HEK293 (cell line): Measurements from ENCODE around the gene ATE1.

Source experiments
- CTCF ChIA-PET: fragments of 350-600 bp; formaldehyde crosslinking; extraction: SDS; loops from one replicate; lab custom pipeline; 2021; ENCODE audit warnings: antibody characterized with exemption; lab: Yijun Ruan, JAX
- POLR2A ChIA-PET: fragments of 300-600 bp; formaldehyde crosslinking; extraction: SDS; loops from one replicate; lab custom pipeline; 2020; ENCODE audit warnings: antibody characterized with exemption, inconsistent platforms; lab: Yijun Ruan, JAX
- H3K27ac ChIP-seq: fragments of 200-500 bp; sonication (Bioruptor generic); 2 replicates; pipeline ENCODE4 v1.5.1; 2014; ENCODE audit warnings: low read depth, low read length, control low read depth, inconsistent platforms; ENCODE audit errors: extremely low read depth
- H3K36me3 ChIP-seq, 2 experiments: fragments of 200-500 bp in 1 of 2; sonication (Bioruptor generic) in 1 of 2; 1 replicate in 1 of 2; 2 replicates in 1 of 2; pipeline ENCODE4 v1.5.1; 2014 to 2017; ENCODE audit warnings: inconsistent platforms in 2 of 2, low read length in 2 of 2; ENCODE audit not compliant: control insufficient read depth in 2 of 2, insufficient read depth in 1 of 2
- H3K4me1 ChIP-seq: fragments of 200-500 bp; sonication (Bioruptor generic); 2 replicates; pipeline ENCODE4 v1.5.1; 2014; ENCODE audit warnings: mild to moderate bottlenecking, low read length, inconsistent platforms; ENCODE audit not compliant: control insufficient read depth, insufficient read depth
- H3K4me3 ChIP-seq: 2 replicates; pipeline ENCODE4 v1.5.1; 2011; ENCODE audit warnings: low read depth, mild to moderate bottlenecking, control low read depth, low read length, moderate library complexity
- H3K9me3 ChIP-seq: fragments of 200-500 bp; sonication (Bioruptor generic); 2 replicates; pipeline ENCODE4 v1.5.1; 2014; ENCODE audit warnings: low read depth, low read length, inconsistent platforms; ENCODE audit not compliant: control insufficient read depth, insufficient read depth
- EGR2 ChIP-seq: fragments of 450-650 bp; formaldehyde crosslinking; IDR thresholded peaks from 2 replicates; pipeline ENCODE4 v1.5.1; 2016; ENCODE audit warnings: low read depth, missing biosample characterization, missing genetic modification characterization
- OSR2 ChIP-seq: fragments of 450-650 bp; formaldehyde crosslinking; IDR thresholded peaks from 2 replicates; pipeline ENCODE4 v1.5.1; 2016; ENCODE audit warnings: missing biosample characterization, missing genetic modification characterization
- SP2 ChIP-seq: fragments of 450-650 bp; formaldehyde crosslinking; IDR thresholded peaks from 2 replicates; pipeline ENCODE4 v1.5.1; 2016; ENCODE audit warnings: missing biosample characterization, missing genetic modification characterization
- YY2 ChIP-seq: fragments of 450-650 bp; formaldehyde crosslinking; IDR thresholded peaks from 2 replicates; pipeline ENCODE4 v1.5.1; 2016; ENCODE audit warnings: missing biosample characterization, missing genetic modification characterization
- ZNF169 ChIP-seq: fragments of 450-650 bp; formaldehyde crosslinking; IDR thresholded peaks from 2 replicates; pipeline ENCODE4 v1.5.1; 2016; ENCODE audit warnings: missing biosample characterization, missing genetic modification characterization
- ZNF214 ChIP-seq: fragments of 450-650 bp; formaldehyde crosslinking; IDR thresholded peaks from 2 replicates; pipeline ENCODE4 v1.5.1; 2017; ENCODE audit warnings: missing biosample characterization, mild to moderate bottlenecking, missing genetic modification characterization, borderline replicate concordance
- ZNF221 ChIP-seq: fragments of 450-650 bp; formaldehyde crosslinking; IDR thresholded peaks from 2 replicates; pipeline ENCODE4 v1.5.1; 2017; ENCODE audit warnings: missing biosample characterization, missing genetic modification characterization, borderline replicate concordance
- ZNF239 ChIP-seq: fragments of 450-650 bp; formaldehyde crosslinking; IDR thresholded peaks from 2 replicates; pipeline ENCODE4 v1.5.1; 2016; ENCODE audit warnings: missing biosample characterization, missing genetic modification characterization
- ZNF350 ChIP-seq: fragments of 450-650 bp; formaldehyde crosslinking; IDR thresholded peaks from 2 replicates; pipeline ENCODE4 v1.5.0; 2017; ENCODE audit warnings: missing biosample characterization, mild to moderate bottlenecking, missing genetic modification characterization
- ZNF391 ChIP-seq: fragments of 450-650 bp; formaldehyde crosslinking; IDR thresholded peaks from 2 replicates; pipeline ENCODE4 v1.5.1; 2016; ENCODE audit warnings: low read depth, missing biosample characterization, missing genetic modification characterization, borderline replicate concordance
- ZNF621 ChIP-seq: fragments of 450-650 bp; formaldehyde crosslinking; IDR thresholded peaks from 2 replicates; pipeline ENCODE4 v1.5.1; 2017; ENCODE audit warnings: missing biosample characterization, missing genetic modification characterization
- ZNF670 ChIP-seq: fragments of 450-650 bp; formaldehyde crosslinking; IDR thresholded peaks from 2 replicates; pipeline ENCODE4 v1.5.1; 2016; ENCODE audit warnings: missing biosample characterization, missing genetic modification characterization, low read depth
- TF ChIP-seq, protein P1 (sequence below): fragments of 450-650 bp; formaldehyde crosslinking; IDR thresholded peaks from 2 replicates; pipeline ENCODE4 v1.5.1; 2016; ENCODE audit warnings: missing biosample characterization, missing genetic modification characterization, borderline replicate concordance
- TF ChIP-seq, protein P2 (sequence below): fragments of 450-650 bp; formaldehyde crosslinking; IDR thresholded peaks from 2 replicates; pipeline ENCODE4 v1.5.1; 2017; ENCODE audit warnings: missing biosample characterization, missing genetic modification characterization
- TF ChIP-seq, protein P3 (sequence below): fragments of 450-650 bp; formaldehyde crosslinking; IDR thresholded peaks from 2 replicates; pipeline ENCODE4 v1.5.1; 2016; ENCODE audit warnings: missing biosample characterization, missing genetic modification characterization
- TF ChIP-seq, protein P4 (sequence below): IDR thresholded peaks from 2 replicates; pipeline ENCODE4 v1.6.1; 2011; ENCODE audit warnings: mild to moderate bottlenecking, low read depth, low read length, borderline replicate concordance
- TF ChIP-seq, protein P5 (sequence below): fragments of 450-650 bp; formaldehyde crosslinking; IDR thresholded peaks from 2 replicates; pipeline ENCODE4 v1.5.1; 2016; ENCODE audit warnings: missing biosample characterization, missing genetic modification characterization

ATE1 gene

DNA sequence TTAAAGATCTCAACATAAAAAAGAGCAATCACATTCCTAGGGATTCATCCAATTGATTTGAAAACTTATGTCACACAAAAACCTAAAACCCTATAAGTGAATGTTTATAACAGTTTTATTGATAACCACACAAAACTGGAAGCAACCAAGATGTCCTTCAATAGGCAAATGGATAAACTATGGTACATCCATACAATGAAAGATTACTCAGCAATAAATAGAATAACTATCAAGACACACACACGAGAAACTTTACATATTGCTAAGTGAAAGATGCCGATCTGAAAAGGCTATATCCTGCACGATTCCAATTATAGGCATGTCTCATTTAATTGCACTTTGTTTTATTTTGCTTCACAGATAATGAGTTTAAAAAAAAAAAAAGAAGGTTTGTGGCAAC lies 83.3 kb downstream of the ATE1 start:
- Histone ChIP-seq H3K4me1 (no peaks in the 10 kb centered on the region), H3K27ac (no peak overlapping the region), H3K9me3 (no peaks in the 10 kb centered on the region), H3K4me3 (no peak overlapping the region), H3K36me3 (peaks cover 3 to 4% of the 10 kb centered on the region in 2 experiments; a peak in 2 of 3 replicates)
- no peak for TF ChIP-seq SP2 (tag by site-specific recombination)
- TF ChIP-seq ZNF670 = no peak
- TF ChIP-seq ZNF169 (tag by site-specific recombination) = no peak
- TF ChIP-seq, all 188 proteins: peak for 0
- ChIA-PET CTCF (no interaction called here), POLR2A (no interaction called here)

DNA sequence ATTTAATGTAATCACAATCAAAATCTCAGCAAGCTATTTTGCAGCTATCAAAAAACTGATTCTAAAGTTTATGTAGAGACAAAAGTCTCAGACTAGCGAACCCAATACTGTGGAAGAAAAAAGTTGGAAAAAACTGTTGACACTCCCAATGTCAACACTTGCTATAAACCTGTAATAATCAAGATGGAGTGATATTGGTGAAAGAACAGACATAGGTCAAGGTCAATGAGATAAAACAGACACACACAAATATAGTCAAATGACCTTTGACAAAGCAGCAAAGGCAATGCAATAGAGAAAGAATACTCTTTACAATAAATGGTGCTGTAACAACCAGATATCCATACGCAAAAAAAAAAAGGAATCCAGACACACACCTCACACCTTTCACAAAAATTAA lies 84.5 kb downstream of the ATE1 start:
- no peaks in the 10 kb centered on the region for H3K9me3 ChIP-seq
- TF ChIP-seq, protein P1, sequence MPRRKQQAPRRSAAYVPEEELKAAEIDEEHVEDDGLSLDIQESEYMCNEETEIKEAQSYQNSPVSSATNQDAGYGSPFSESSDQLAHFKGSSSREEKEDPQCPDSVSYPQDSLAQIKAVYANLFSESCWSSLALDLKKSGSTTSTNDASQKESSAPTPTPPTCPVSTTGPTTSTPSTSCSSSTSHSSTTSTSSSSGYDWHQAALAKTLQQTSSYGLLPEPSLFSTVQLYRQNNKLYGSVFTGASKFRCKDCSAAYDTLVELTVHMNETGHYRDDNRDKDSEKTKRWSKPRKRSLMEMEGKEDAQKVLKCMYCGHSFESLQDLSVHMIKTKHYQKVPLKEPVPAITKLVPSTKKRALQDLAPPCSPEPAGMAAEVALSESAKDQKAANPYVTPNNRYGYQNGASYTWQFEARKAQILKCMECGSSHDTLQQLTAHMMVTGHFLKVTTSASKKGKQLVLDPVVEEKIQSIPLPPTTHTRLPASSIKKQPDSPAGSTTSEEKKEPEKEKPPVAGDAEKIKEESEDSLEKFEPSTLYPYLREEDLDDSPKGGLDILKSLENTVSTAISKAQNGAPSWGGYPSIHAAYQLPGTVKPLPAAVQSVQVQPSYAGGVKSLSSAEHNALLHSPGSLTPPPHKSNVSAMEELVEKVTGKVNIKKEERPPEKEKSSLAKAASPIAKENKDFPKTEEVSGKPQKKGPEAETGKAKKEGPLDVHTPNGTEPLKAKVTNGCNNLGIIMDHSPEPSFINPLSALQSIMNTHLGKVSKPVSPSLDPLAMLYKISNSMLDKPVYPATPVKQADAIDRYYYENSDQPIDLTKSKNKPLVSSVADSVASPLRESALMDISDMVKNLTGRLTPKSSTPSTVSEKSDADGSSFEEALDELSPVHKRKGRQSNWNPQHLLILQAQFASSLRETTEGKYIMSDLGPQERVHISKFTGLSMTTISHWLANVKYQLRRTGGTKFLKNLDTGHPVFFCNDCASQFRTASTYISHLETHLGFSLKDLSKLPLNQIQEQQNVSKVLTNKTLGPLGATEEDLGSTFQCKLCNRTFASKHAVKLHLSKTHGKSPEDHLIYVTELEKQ (tag by site-specific recombination) = no peak
- no peak for TF ChIP-seq EGR2 (tag by site-specific recombination)
- TF ChIP-seq, protein P2, sequence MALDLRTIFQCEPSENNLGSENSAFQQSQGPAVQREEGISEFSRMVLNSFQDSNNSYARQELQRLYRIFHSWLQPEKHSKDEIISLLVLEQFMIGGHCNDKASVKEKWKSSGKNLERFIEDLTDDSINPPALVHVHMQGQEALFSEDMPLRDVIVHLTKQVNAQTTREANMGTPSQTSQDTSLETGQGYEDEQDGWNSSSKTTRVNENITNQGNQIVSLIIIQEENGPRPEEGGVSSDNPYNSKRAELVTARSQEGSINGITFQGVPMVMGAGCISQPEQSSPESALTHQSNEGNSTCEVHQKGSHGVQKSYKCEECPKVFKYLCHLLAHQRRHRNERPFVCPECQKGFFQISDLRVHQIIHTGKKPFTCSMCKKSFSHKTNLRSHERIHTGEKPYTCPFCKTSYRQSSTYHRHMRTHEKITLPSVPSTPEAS = no peak
- TF ChIP-seq, all 188 proteins: peak for 0
- CTCF ChIA-PET = interaction anchor here (0.5 to 2.7 kb wide), 2 partner anchors 19 to 42 kb away, joined by 3 to 19 read pairs; no protein-coding TSS in a partner anchor
- POLR2A ChIA-PET = no interaction called here
- no peak overlapping the region for H3K27ac ChIP-seq
- no peaks in the 10 kb centered on the region for H3K4me1 ChIP-seq
- H3K36me3 ChIP-seq = peaks cover 0 to 3% of the 10 kb centered on the region in 2 experiments; a peak in 1 of 3 replicates
- no peak overlapping the region for H3K4me3 ChIP-seq

DNA sequence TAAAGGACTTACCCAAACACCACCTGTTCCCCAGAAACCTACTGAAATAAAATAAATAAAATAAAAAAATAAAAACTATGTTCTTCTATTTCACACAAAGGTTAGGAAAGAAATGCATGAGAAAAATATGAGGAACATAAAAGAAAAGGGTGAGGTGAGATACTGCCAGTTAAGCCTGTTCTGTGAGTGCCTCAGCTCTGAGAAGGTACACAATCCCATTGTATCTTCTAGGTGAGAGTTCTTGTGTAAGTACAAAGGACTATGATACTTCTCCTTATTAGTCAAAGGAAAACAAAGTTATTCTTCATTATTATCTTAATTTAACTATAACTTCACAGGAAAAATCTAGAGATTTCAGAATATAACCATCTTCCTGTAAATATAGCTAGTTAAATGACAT lies 86.0 kb downstream of the ATE1 start:
- CTCF ChIA-PET = interaction anchor here (2.7 kb wide), 1 partner anchor 18 kb away, joined by 19 read pairs; no protein-coding TSS in a partner anchor
- Histone ChIP-seq H3K4me3 (no peak overlapping the region), H3K36me3 (no peaks in the 10 kb centered on the region), H3K27ac (no peak overlapping the region), H3K9me3 (no peaks in the 10 kb centered on the region), H3K4me1 (no peaks in the 10 kb centered on the region)
- TF ChIP-seq ZNF350 = no peak
- no peak for TF ChIP-seq ZNF221 (tag by site-specific recombination)
- no peak for TF ChIP-seq ZNF391 (tag by site-specific recombination)
- POLR2A ChIA-PET = no interaction called here

DNA sequence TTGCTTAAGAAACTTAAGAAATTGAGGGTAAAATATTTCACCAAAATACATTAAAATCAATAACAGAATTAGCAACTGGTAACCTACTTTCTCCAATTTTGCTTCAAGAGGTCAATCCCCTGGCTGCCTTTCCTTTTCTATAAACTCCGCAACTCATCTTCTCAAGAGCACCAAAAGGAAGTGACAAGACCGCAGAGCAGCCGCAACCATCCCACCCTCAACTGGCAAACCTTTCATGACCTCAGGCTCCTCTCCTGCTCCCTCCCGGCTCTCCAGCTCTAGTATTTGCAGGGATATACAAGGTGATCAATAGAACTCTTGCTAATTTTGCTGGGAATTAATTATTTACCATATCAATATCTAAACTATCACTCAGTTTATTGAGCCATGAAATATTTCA lies 88.9 kb downstream of the ATE1 start:
- H3K9me3 ChIP-seq = no peaks in the 10 kb centered on the region
- no peaks in the 10 kb centered on the region for H3K36me3 ChIP-seq
- no peak overlapping the region for H3K27ac ChIP-seq
- peaks cover 10% of the 10 kb centered on the region; the same call in 1 of the 2 replicates for H3K4me1 ChIP-seq
- CTCF ChIA-PET = no interaction called here
- TF ChIP-seq ZNF670 (no peak), ZNF621 (no peak), ZNF239 (no peak), OSR2 (tag by site-specific recombination) (no peak), ZNF214 (tag by site-specific recombination) (no peak), YY2 (no peak)
- TF ChIP-seq, protein P3, sequence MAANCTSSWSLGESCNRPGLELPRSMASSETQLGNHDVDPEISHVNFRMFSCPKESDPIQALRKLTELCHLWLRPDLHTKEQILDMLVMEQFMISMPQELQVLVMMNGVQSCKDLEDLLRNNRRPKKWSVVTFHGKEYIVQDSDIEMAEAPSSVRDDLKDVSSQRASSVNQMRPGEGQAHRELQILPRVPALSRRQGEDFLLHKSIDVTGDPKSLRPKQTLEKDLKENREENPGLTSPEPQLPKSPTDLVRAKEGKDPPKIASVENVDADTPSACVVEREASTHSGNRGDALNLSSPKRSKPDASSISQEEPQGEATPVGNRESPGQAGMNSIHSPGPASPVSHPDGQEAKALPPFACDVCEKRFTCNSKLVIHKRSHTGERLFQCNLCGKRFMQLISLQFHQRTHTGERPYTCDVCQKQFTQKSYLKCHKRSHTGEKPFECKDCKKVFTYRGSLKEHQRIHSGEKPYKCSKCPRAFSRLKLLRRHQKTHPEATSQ (tag by site-specific recombination) = no peak
- TF ChIP-seq, protein P4, sequence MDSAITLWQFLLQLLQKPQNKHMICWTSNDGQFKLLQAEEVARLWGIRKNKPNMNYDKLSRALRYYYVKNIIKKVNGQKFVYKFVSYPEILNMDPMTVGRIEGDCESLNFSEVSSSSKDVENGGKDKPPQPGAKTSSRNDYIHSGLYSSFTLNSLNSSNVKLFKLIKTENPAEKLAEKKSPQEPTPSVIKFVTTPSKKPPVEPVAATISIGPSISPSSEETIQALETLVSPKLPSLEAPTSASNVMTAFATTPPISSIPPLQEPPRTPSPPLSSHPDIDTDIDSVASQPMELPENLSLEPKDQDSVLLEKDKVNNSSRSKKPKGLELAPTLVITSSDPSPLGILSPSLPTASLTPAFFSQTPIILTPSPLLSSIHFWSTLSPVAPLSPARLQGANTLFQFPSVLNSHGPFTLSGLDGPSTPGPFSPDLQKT = no peak
- TF ChIP-seq, protein P5, sequence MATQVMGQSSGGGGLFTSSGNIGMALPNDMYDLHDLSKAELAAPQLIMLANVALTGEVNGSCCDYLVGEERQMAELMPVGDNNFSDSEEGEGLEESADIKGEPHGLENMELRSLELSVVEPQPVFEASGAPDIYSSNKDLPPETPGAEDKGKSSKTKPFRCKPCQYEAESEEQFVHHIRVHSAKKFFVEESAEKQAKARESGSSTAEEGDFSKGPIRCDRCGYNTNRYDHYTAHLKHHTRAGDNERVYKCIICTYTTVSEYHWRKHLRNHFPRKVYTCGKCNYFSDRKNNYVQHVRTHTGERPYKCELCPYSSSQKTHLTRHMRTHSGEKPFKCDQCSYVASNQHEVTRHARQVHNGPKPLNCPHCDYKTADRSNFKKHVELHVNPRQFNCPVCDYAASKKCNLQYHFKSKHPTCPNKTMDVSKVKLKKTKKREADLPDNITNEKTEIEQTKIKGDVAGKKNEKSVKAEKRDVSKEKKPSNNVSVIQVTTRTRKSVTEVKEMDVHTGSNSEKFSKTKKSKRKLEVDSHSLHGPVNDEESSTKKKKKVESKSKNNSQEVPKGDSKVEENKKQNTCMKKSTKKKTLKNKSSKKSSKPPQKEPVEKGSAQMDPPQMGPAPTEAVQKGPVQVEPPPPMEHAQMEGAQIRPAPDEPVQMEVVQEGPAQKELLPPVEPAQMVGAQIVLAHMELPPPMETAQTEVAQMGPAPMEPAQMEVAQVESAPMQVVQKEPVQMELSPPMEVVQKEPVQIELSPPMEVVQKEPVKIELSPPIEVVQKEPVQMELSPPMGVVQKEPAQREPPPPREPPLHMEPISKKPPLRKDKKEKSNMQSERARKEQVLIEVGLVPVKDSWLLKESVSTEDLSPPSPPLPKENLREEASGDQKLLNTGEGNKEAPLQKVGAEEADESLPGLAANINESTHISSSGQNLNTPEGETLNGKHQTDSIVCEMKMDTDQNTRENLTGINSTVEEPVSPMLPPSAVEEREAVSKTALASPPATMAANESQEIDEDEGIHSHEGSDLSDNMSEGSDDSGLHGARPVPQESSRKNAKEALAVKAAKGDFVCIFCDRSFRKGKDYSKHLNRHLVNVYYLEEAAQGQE (tag by site-specific recombination) = no peak
- POLR2A ChIA-PET = no interaction called here
- no peak overlapping the region for H3K4me3 ChIP-seq
